ENCODE results near the gene MB21D2. TPM values are rescaled to one million over a fixed set of nuclear protein-coding genes. Genes with fewer than 3 reads are reported as not detected.

MB21D2 gene
- total RNA-seq, 1 experiment from 2014 or later: 26.0 TPM

DNA sequence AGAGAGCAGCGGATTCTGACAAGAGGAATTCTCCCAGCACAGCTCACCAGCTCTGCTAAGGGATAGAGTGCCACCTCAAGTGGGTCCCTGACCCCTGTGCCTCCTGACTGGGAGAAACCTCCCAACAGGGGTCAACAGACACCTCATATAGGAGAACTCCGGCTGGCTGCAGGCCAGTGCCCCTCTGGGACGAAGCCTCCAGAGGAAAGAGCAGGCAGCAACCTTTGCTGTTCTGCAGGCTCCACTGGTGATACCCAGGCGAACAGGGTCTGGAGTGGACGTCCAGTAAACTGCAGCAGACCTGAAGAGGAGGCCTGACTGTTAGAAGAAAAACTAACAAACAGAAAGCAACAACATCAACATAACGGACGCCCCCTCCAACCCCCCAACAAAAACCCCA is 159.0 kb downstream of the MB21D2 start:
- H3K9me3 ChIP-seq (ENCODE audit: low read length): no peaks in the 10 kb centered on the region
- no peaks in the 10 kb centered on the region for H3K36me3 ChIP-seq (ENCODE audit: low read depth, low read length)
- POLR2A ChIA-PET (ENCODE audit: unreplicated experiment): no interaction called here
- ATAC-seq (no peak), DNase-seq (no peak)
- no peak overlapping the region for H3K27ac ChIP-seq (ENCODE audit: low read length)
- BruUV-seq (replicated peaks): no TSS peak
- TF ChIP-seq, protein P1, sequence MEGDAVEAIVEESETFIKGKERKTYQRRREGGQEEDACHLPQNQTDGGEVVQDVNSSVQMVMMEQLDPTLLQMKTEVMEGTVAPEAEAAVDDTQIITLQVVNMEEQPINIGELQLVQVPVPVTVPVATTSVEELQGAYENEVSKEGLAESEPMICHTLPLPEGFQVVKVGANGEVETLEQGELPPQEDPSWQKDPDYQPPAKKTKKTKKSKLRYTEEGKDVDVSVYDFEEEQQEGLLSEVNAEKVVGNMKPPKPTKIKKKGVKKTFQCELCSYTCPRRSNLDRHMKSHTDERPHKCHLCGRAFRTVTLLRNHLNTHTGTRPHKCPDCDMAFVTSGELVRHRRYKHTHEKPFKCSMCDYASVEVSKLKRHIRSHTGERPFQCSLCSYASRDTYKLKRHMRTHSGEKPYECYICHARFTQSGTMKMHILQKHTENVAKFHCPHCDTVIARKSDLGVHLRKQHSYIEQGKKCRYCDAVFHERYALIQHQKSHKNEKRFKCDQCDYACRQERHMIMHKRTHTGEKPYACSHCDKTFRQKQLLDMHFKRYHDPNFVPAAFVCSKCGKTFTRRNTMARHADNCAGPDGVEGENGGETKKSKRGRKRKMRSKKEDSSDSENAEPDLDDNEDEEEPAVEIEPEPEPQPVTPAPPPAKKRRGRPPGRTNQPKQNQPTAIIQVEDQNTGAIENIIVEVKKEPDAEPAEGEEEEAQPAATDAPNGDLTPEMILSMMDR (conservative IDR thresholded peaks at IDR 0.05; ENCODE audit: low read depth, low read length): no peak
- no peak for TF ChIP-seq EZH2 (IDR thresholded peaks at IDR 0.05; ENCODE audit: low read length, unreplicated experiment)
- no peak for TF ChIP-seq EZH2phosphoT487 (IDR thresholded peaks at IDR 0.05; ENCODE audit: borderline replicate concordance, low read length)
- no peaks in the 10 kb centered on the region for H4K20me1 ChIP-seq (ENCODE audit: low read length)
- H3K9me2 ChIP-seq (replicated peaks; ENCODE audit: low read length): no peaks in the 10 kb centered on the region
- no peak overlapping the region for H2AFZ ChIP-seq (ENCODE audit: low read length)
- H3K4me3 ChIP-seq (ENCODE audit: low read length): no peak overlapping the region
- H3K4me1 ChIP-seq (ENCODE audit: insufficient read depth, low read length): no peaks in the 10 kb centered on the region
- CTCF ChIA-PET: no interaction called here
- H3K27me3 ChIP-seq (ENCODE audit: low read length): peaks cover 55% of the 10 kb centered on the region
- no peaks in the 10 kb centered on the region for H3K79me2 ChIP-seq (ENCODE audit: low read length)
- H3F3A ChIP-seq (ENCODE audit: low read length, unreplicated experiment): no peaks in the 10 kb centered on the region
- intact Hi-C loops (cut with micrococcal nuclease): no loop called here
- H3K4me2 ChIP-seq (ENCODE audit: low read length): no peak overlapping the region
- H3K9ac ChIP-seq (ENCODE audit: low read length): no peak overlapping the region

DNA sequence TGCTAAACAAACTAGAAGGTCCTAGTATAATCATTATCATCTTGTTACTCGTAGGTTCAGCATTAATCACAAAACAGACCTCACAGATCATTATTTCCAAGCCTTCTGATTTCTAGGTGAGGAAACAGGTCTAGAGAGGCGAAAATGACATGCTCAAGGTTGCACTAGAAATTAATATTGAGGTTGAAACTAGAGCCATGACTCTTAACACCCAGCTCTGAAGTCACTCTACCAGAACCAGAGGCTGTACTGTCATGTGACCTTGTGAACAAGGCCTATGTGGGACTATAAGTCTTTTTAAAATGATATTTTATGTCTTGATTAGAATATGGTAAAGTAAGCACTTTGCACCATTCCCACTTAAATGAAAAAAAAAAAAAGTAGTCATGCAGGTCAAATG is 166.5 kb downstream of the MB21D2 start:
- no peak overlapping the region for H3K4me2 ChIP-seq (ENCODE audit: low read length)
- H3K9ac ChIP-seq (ENCODE audit: low read length): no peak overlapping the region
- POLR2A ChIA-PET (ENCODE audit: unreplicated experiment): no interaction called here
- H3K36me3 ChIP-seq (ENCODE audit: low read depth, low read length): no peaks in the 10 kb centered on the region
- H3K4me1 ChIP-seq (ENCODE audit: insufficient read depth, low read length): no peaks in the 10 kb centered on the region
- no peaks in the 10 kb centered on the region for H3K9me2 ChIP-seq (replicated peaks; ENCODE audit: low read length)
- TF ChIP-seq, protein P1 (conservative IDR thresholded peaks at IDR 0.05; ENCODE audit: low read depth, low read length): no peak
- no peak overlapping the region for H3K27ac ChIP-seq (ENCODE audit: low read length)
- peaks cover 63% of the 10 kb centered on the region for H3K27me3 ChIP-seq (ENCODE audit: low read length)
- CTCF ChIA-PET: no interaction called here
- DNase-seq (no peak), ATAC-seq (no peak)
- no peaks in the 10 kb centered on the region for H3K9me3 ChIP-seq (ENCODE audit: low read length)
- no peak overlapping the region for H3K4me3 ChIP-seq (ENCODE audit: low read length)
- intact Hi-C loops (cut with micrococcal nuclease): no loop called here
- H4K20me1 ChIP-seq (ENCODE audit: low read length): no peaks in the 10 kb centered on the region
- no TSS peak for BruUV-seq (replicated peaks)
- no peaks in the 10 kb centered on the region for H3F3A ChIP-seq (ENCODE audit: low read length, unreplicated experiment)
- no peaks in the 10 kb centered on the region for H3K79me2 ChIP-seq (ENCODE audit: low read length)
- no peak overlapping the region for H2AFZ ChIP-seq (ENCODE audit: low read length)

DNA sequence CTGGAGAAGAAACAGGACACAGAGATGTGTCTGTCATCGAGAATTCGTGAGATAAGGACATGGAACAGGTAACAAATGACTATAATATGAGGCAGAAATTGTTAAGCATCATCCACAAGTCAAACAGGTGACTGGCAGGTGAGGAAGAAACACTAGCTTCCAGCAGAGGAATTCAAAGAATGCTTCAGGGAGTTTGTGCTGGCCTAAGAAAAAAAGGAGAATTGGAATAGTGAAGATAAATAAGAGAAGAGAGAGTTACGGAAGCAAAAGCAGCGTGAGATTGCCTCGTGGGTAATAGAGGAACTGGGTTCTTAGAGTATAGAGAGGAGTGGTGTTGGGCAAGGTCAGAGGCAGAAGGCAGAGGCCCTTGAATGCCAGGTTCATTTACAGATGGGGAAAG is 167.5 kb downstream of the MB21D2 start:
- Histone ChIP-seq H3K9me3 (ENCODE audit: low read length) (no peaks in the 10 kb centered on the region), H3K27me3 (ENCODE audit: low read length) (peaks cover 67% of the 10 kb centered on the region), H3K4me1 (ENCODE audit: insufficient read depth, low read length) (no peaks in the 10 kb centered on the region), H3K4me3 (ENCODE audit: low read length) (no peak overlapping the region), H3K36me3 (ENCODE audit: low read depth, low read length) (no peaks in the 10 kb centered on the region), H2AFZ (ENCODE audit: low read length) (no peak overlapping the region), H3K79me2 (ENCODE audit: low read length) (no peaks in the 10 kb centered on the region), H3K9me2 (replicated peaks; ENCODE audit: low read length) (no peaks in the 10 kb centered on the region), H3K4me2 (ENCODE audit: low read length) (no peak overlapping the region), H3K9ac (ENCODE audit: low read length) (no peak overlapping the region), H4K20me1 (ENCODE audit: low read length) (no peaks in the 10 kb centered on the region), H3K27ac (ENCODE audit: low read length) (no peak overlapping the region), H3F3A (ENCODE audit: low read length, unreplicated experiment) (no peaks in the 10 kb centered on the region)
- ChIA-PET CTCF (no interaction called here), POLR2A (ENCODE audit: unreplicated experiment) (no interaction called here)
- intact Hi-C loops (cut with micrococcal nuclease): no loop called here
- ATAC-seq (no peak), DNase-seq (no peak)
- BruUV-seq (replicated peaks): no TSS peak
- TF ChIP-seq, protein P1 (conservative IDR thresholded peaks at IDR 0.05; ENCODE audit: low read depth, low read length): no peak
- TF ChIP-seq EZH2phosphoT487 (IDR thresholded peaks at IDR 0.05; ENCODE audit: borderline replicate concordance, low read length): no peak
- no peak for TF ChIP-seq EZH2 (IDR thresholded peaks at IDR 0.05; ENCODE audit: low read length, unreplicated experiment)
